Osteoblast (primary cell): Measurements from ENCODE around the gene CAMKMT. TPM values are rescaled to one million over a fixed set of nuclear protein-coding genes. Genes with fewer than 3 reads are reported as not detected.

Experiments
- DNase-seq: peaks from one replicate; pipeline ENCODE4 v3.0.0; 2011; ENCODE audit warnings: low spot score, mixed read lengths; ENCODE audit not compliant: insufficient read length; ENCODE audit errors: missing footprints
- H2AFZ ChIP-seq: 2 replicates; pipeline ENCODE4 v1.6.0; 2011; ENCODE audit warnings: mild to moderate bottlenecking, low read length
- H3K27ac ChIP-seq: 2 replicates; pipeline ENCODE4 v1.5.1; 2011; ENCODE audit warnings: mild to moderate bottlenecking, low read depth, low read length, moderate library complexity
- H3K27me3 ChIP-seq: 2 replicates; pipeline ENCODE4 v1.6.0; 2012; ENCODE audit warnings: mild to moderate bottlenecking, control low read depth, inconsistent platforms, low read length, moderate library complexity; ENCODE audit not compliant: insufficient read depth
- H3K36me3 ChIP-seq: 2 replicates; pipeline ENCODE4 v1.5.1; 2011; ENCODE audit warnings: mild to moderate bottlenecking, low read length, control low read depth, moderate library complexity; ENCODE audit not compliant: insufficient read depth
- H3K4me1 ChIP-seq: 2 replicates; pipeline ENCODE4 v1.5.1; 2011; ENCODE audit warnings: mild to moderate bottlenecking, low read length, control low read depth, moderate library complexity; ENCODE audit not compliant: insufficient read depth
- H3K4me2 ChIP-seq: 2 replicates; pipeline ENCODE4 v1.6.0; 2011; ENCODE audit warnings: mild to moderate bottlenecking, low read length; ENCODE audit not compliant: insufficient read depth
- H3K4me3 ChIP-seq: fragments of 200-600 bp; sonication (generic); 3 replicates; pipeline ENCODE4 v1.5.1; 2012; ENCODE audit warnings: mild to moderate bottlenecking, low read length, inconsistent platforms; ENCODE audit not compliant: insufficient read depth
- H3K79me2 ChIP-seq: 2 replicates; pipeline ENCODE4 v1.6.0; 2012; ENCODE audit warnings: mild to moderate bottlenecking, low read length, control low read depth, inconsistent platforms; ENCODE audit not compliant: insufficient read depth
- H3K9me3 ChIP-seq: 2 replicates; pipeline ENCODE4 v1.5.1; 2011; ENCODE audit warnings: low read depth, low read length, control low read depth
- H4K20me1 ChIP-seq: 2 replicates; pipeline ENCODE4 v1.6.0; 2012; ENCODE audit warnings: mild to moderate bottlenecking, low read length, control low read depth; ENCODE audit not compliant: insufficient read depth
- CTCF ChIP-seq: IDR thresholded peaks from 2 replicates; pipeline ENCODE4 v1.5.1; 2011; ENCODE audit warnings: mild to moderate bottlenecking, low read depth, low read length, moderate library complexity; ENCODE audit errors: extremely low read depth
- total RNA-seq: library from RNA; depleted of rRNA; stranded (reverse); fragments of >200 nt; gene quantifications from 2 replicates; pipeline ENCODE4 v1.2.3, GENCODE V29; 2012

CAMKMT gene
- total RNA-seq, 1 donor, result 7.2 TPM

GRCh38 chr2:44459739-44460138 lies 98.0 kb downstream of the CAMKMT start:
- H3K4me1 ChIP-seq, result no peaks in the 10 kb centered on the region
- no peaks in the 10 kb centered on the region for H4K20me1 ChIP-seq
- no peak overlapping the region for H3K4me2 ChIP-seq
- H3K27me3 ChIP-seq, result no peaks in the 10 kb centered on the region
- no peak overlapping the region for H3K4me3 ChIP-seq
- no peak for TF ChIP-seq CTCF
- no peak overlapping the region for H3K27ac ChIP-seq
- H3K9me3 ChIP-seq, result no peaks in the 10 kb centered on the region
- no peak for DNase-seq
- no peak overlapping the region for H2AFZ ChIP-seq
- no peaks in the 10 kb centered on the region for H3K79me2 ChIP-seq
- no peaks in the 10 kb centered on the region for H3K36me3 ChIP-seq

GRCh38 chr2:44462934-44463849 lies 101.4 kb downstream of the CAMKMT start:
- Histone ChIP-seq H3K36me3 (no peaks in the 10 kb centered on the region), H3K4me3 (no peak overlapping the region), H3K27me3 (no peaks in the 10 kb centered on the region), H3K4me2 (no peak overlapping the region), H4K20me1 (no peaks in the 10 kb centered on the region), H2AFZ (no peak overlapping the region), H3K4me1 (no peaks in the 10 kb centered on the region), H3K9me3 (no peaks in the 10 kb centered on the region), H3K27ac (no peak overlapping the region), H3K79me2 (no peaks in the 10 kb centered on the region)
- TF ChIP-seq CTCF, result no peak
- DNase-seq, result no peak

- Histone ChIP-seq H3K4me3 (no peak overlapping the region), H4K20me1 (no peaks in the 10 kb centered on the region), H2AFZ (no peak overlapping the region), H3K79me2 (no peaks in the 10 kb centered on the region), H3K27ac (no peak overlapping the region), H3K4me2 (no peak overlapping the region), H3K4me1 (no peaks in the 10 kb centered on the region), H3K9me3 (no peaks in the 10 kb centered on the region), H3K27me3 (no peaks in the 10 kb centered on the region), H3K36me3 (no peaks in the 10 kb centered on the region)
- no peak for TF ChIP-seq CTCF
- DNase-seq, result no peak
Observed at GRCh38 chr2:44464437-44464836, 102.7 kb downstream of the CAMKMT start.

- no peak for DNase-seq
- Histone ChIP-seq H2AFZ (no peak overlapping the region), H3K27me3 (no peaks in the 10 kb centered on the region), H3K27ac (no peak overlapping the region), H4K20me1 (no peaks in the 10 kb centered on the region), H3K4me3 (no peak overlapping the region), H3K4me1 (no peaks in the 10 kb centered on the region), H3K9me3 (no peaks in the 10 kb centered on the region), H3K79me2 (no peaks in the 10 kb centered on the region), H3K36me3 (no peaks in the 10 kb centered on the region), H3K4me2 (no peak overlapping the region)
- no peak for TF ChIP-seq CTCF
Observed at GRCh38 chr2:44470151-44470550, 108.4 kb downstream of the CAMKMT start.
